Left lung (tissue), 10 donors: ENCODE measurements around the gene PRPS1. TPM values are rescaled to one million over a fixed set of nuclear protein-coding genes. Genes with fewer than 3 reads are reported as not detected.
"Not testable (repeated sequence)": the region's sequence is repeated elsewhere in the genome, so short reads cannot be mapped to it uniquely, and the experiment has no call there.

Experiments used
- ATAC-seq: fragments of 200-7000 bp; cut with Tn5 transposase; one replicate; pipeline ENCODE4 v1.9.1; 2020; ENCODE audit warnings: moderate library complexity
- DNase-seq, 4 donors: peaks; one replicate each; pipeline ENCODE4 v3.0.0-alpha.2; 2013 to 2020
- H3K27ac ChIP-seq, 2 donors: fragments of 200-600 bp; sonication (generic) in 1 of 2; one replicate each; pipeline versions ENCODE4 v1.5.0 to v1.8.0; 2020 to 2021
- H3K27me3 ChIP-seq, 2 donors: fragments of 200-600 bp; sonication (generic) in 1 of 2; one replicate each; pipeline versions ENCODE4 v1.5.0 to v1.8.0; 2020 to 2021
- H3K36me3 ChIP-seq, 2 donors: fragments of 200-600 bp; sonication (generic) in 1 of 2; one replicate each; pipeline versions ENCODE4 v1.5.0 to v1.8.0; 2020 to 2021
- H3K4me1 ChIP-seq, 2 donors: fragments of 200-600 bp; one replicate each; pipeline ENCODE4 v1.8.0; 2021
- H3K4me3 ChIP-seq, 2 donors: fragments of 200-600 bp; sonication (generic) in 1 of 2; one replicate each; pipeline versions ENCODE4 v1.5.0 to v1.8.0; 2020 to 2021; ENCODE audit warnings: mild to moderate bottlenecking in 1 of 2
- H3K9me3 ChIP-seq, 2 donors: fragments of 200-600 bp; sonication (generic) in 1 of 2; one replicate each; pipeline versions ENCODE4 v1.5.0 to v1.8.0; 2020 to 2021
- intact Hi-C, 2 donors: fragments of 100-400 bp; cut with DNase I; formaldehyde crosslinking; loops; one replicate each; pipeline versions ENCODE4 v1.11.2 to v1.14.2; 2022
- polyA plus RNA-seq, 6 donors: library from polyadenylated mRNA; unstranded; fragments of 120-200 nt; gene quantifications; one replicate each; pipeline ENCODE4 v1.2.1, GENCODE V29; 2013; ENCODE audit not compliant: insufficient read length in 6 of 6
- total RNA-seq, 2 donors: library from RNA; stranded (reverse); fragmentation: NEBNext Ultra II Directional; extraction: Animal tissue kit (Norgen Biotek cat#: 25700); gene quantifications; one replicate each; pipeline ENCODE4 v1.2.1, GENCODE V29; 2021
- TF ChIP-seq, protein P1 (sequence below), 2 donors: fragments of 200-600 bp; sonication (generic) in 1 of 2; IDR thresholded peaks; one replicate each; pipeline versions ENCODE4 v1.5.0 to v1.8.0; 2021; ENCODE audit warnings: antibody characterized with exemption in 2 of 2
- donor health status: DM: no; HTN: yes; CAD: no.
- donor health status: DM: no; HTN: no; CAD: no.

PRPS1 gene
- total and polyA plus RNA-seq, 8 donors = 29.4 to 45.3 (median 42.2) TPM

DNA sequence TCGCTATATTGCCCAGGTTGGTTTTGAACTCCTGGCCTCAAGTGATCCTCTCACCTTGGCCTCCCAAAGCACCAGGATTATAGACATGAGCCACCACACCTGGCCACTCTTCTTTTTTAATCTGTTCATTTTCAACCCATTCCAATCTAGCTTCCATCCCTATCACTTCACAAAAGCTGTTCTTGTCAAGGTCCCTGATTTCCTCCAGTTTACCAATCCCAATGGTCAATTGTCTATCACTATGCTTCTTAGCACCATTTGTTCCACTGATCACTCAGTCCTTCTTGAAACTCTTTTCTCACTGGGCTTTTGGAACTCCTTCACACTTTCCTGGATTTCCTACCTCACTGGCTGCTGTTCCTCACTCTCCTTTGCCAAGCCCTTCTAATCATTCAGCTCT, 38.6 kb downstream of the PRPS1 start:
- Histone ChIP-seq H3K9me3 (no peaks in the 10 kb centered on the region), H3K4me1 (peaks cover 0 to 3% of the 10 kb centered on the region in 2 donors), H3K27me3 (peaks cover 0 to 3% of the 10 kb centered on the region in 2 donors), H3K36me3 (no peaks in the 10 kb centered on the region), H3K4me3 (no peak overlapping the region), H3K27ac (no peak overlapping the region)
- TF ChIP-seq, protein P1, sequence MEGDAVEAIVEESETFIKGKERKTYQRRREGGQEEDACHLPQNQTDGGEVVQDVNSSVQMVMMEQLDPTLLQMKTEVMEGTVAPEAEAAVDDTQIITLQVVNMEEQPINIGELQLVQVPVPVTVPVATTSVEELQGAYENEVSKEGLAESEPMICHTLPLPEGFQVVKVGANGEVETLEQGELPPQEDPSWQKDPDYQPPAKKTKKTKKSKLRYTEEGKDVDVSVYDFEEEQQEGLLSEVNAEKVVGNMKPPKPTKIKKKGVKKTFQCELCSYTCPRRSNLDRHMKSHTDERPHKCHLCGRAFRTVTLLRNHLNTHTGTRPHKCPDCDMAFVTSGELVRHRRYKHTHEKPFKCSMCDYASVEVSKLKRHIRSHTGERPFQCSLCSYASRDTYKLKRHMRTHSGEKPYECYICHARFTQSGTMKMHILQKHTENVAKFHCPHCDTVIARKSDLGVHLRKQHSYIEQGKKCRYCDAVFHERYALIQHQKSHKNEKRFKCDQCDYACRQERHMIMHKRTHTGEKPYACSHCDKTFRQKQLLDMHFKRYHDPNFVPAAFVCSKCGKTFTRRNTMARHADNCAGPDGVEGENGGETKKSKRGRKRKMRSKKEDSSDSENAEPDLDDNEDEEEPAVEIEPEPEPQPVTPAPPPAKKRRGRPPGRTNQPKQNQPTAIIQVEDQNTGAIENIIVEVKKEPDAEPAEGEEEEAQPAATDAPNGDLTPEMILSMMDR (IDR thresholded peaks at IDR 0.05) = no peak
- intact Hi-C loops = no loop called here
- no peak for DNase-seq
- no peak for ATAC-seq

DNA sequence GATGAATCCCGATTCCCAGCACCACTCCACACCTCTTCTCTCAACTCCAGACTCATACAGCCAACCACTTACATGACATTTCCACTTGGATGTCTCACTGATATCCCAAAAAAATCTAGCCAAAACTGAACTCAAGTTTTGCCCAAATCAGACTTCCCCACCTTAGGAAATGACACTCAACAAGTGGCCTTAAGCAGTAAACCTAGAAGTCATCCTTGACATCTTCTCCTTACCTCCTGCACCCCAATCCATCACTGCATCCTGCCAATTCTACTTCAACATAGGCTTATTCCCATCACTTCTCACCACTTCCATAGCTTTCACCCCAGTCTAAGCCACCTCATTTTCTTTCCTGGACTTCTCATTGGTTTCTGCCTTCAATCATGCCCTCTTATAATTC, 39.1 kb downstream of the PRPS1 start:
- no peak overlapping the region for H3K27ac ChIP-seq
- no peak overlapping the region for H3K4me3 ChIP-seq
- peaks cover 0 to 3% of the 10 kb centered on the region in 2 donors for H3K27me3 ChIP-seq
- intact Hi-C loops = no loop called here
- no peak for DNase-seq
- no peaks in the 10 kb centered on the region for H3K9me3 ChIP-seq
- H3K36me3 ChIP-seq = no peaks in the 10 kb centered on the region
- H3K4me1 ChIP-seq = peaks cover 0 to 3% of the 10 kb centered on the region in 2 donors
- TF ChIP-seq, protein P1 (IDR thresholded peaks at IDR 0.05) = no peak
- no peak for ATAC-seq

GRCh38 chrX:107668710-107669109, 40.4 kb downstream of the PRPS1 start:
- H3K36me3 ChIP-seq, H3K27ac ChIP-seq, ATAC-seq, H3K27me3 ChIP-seq, intact Hi-C loops, H3K4me3 ChIP-seq, H3K9me3 ChIP-seq, DNase-seq: not testable (repeated sequence)
- peaks cover 9 to 13% of the 10 kb centered on the region in 2 donors for H3K4me1 ChIP-seq

GRCh38 chrX:107669261-107669660, 41.0 kb downstream of the PRPS1 start:
- intact Hi-C loops = no loop called here
- DNase-seq = no peak
- H3K4me1 ChIP-seq = peaks cover 12 to 17% of the 10 kb centered on the region in 2 donors
- H3K4me3 ChIP-seq = no peak overlapping the region
- ATAC-seq = no peak
- H3K36me3 ChIP-seq = no peaks in the 10 kb centered on the region
- no peaks in the 10 kb centered on the region for H3K9me3 ChIP-seq
- TF ChIP-seq, protein P1 (IDR thresholded peaks at IDR 0.05) = no peak
- H3K27ac ChIP-seq = no peak overlapping the region
- H3K27me3 ChIP-seq = peaks cover 0 to 3% of the 10 kb centered on the region in 2 donors

DNA sequence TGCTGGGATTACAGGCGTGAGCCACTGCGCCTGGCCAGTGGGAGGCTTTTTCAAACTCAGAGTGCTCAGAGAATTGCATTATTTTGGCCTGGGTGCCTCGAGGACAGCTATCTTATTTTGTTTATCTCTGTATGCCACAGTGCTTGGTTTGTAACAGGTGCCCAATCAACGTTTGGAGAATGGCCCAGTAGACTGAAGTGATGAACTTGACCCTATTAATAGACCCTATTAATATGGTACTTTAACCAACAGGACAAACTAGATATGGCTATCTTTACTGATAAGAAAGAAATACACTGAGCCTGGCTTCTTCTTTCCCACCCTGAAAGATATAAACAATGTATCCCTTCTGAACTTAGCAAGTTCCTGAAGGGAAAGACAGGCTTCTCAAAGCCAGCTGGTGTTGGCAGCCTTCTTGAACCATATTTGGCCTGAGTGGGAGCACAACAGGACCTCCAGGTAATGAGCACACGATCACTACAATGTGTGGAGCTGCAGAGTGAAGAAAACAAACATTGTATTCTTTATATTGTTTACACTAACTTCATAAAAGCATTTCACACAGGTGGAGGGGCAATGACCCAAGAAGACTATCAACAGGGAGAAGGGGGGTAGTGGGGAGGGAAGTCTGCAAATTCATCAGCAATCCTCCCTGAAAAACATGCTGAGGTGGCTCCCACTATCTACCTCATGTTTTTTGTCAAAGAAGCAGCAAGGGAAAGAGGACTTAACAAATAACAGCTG, 41.7 kb downstream of the PRPS1 start:
- TF ChIP-seq, protein P1 (IDR thresholded peaks at IDR 0.05) = no peak
- H3K9me3 ChIP-seq = no peaks in the 10 kb centered on the region
- intact Hi-C loops = no loop called here
- H3K27ac ChIP-seq = no peak overlapping the region
- no peak overlapping the region for H3K4me3 ChIP-seq
- H3K36me3 ChIP-seq = no peaks in the 10 kb centered on the region
- DNase-seq (no peak), ATAC-seq (no peak)
- peaks cover 20 to 24% of the 10 kb centered on the region in 2 donors for H3K4me1 ChIP-seq
- peaks cover 0 to 3% of the 10 kb centered on the region in 2 donors for H3K27me3 ChIP-seq

- H3K36me3 ChIP-seq, H3K27ac ChIP-seq, H3K4me3 ChIP-seq, H3K27me3 ChIP-seq, intact Hi-C loops, H3K9me3 ChIP-seq, ATAC-seq, DNase-seq: not testable (repeated sequence)
- peaks cover 23 to 27% of the 10 kb centered on the region in 2 donors for H3K4me1 ChIP-seq
Measured at GRCh38 chrX:107671256-107671655, 42.9 kb downstream of the PRPS1 start.
